Cardiac muscle cell (in vitro differentiated cells and primary cell): ENCODE results near the gene SNORC. TPM values are rescaled to one million over a fixed set of nuclear protein-coding genes. Genes with fewer than 3 reads are reported as not detected.
A peak's percentile ranks its signal among the peaks of the same experiment; 100 is the strongest.

ENCODE experiments used
- DNase-seq, 2 donors: peaks; one replicate each; pipeline versions ENCODE4 v3.0.0 to v3.0.0-alpha.2; 2010 to 2017; ENCODE audit warnings: low read depth in 1 of 2, low spot score in 1 of 2
- H3K27ac ChIP-seq: fragments of 200-600 bp; sonication (generic); 2 replicates; pipeline ENCODE4 v1.5.1; 2016
- H3K27me3 ChIP-seq: fragments of 200-600 bp; sonication (generic); 2 replicates; pipeline ENCODE4 v1.6.0; 2016; ENCODE audit warnings: control low read depth
- H3K36me3 ChIP-seq: fragments of 200-600 bp; sonication (generic); 2 replicates; pipeline ENCODE4 v1.5.1; 2016; ENCODE audit warnings: control low read depth
- H3K4me1 ChIP-seq: fragments of 200-600 bp; sonication (generic); 2 replicates; pipeline ENCODE4 v1.8.1; 2017; ENCODE audit warnings: low read depth, mild to moderate bottlenecking, mixed run types
- H3K4me3 ChIP-seq: fragments of 200-600 bp; sonication (generic); 2 replicates; pipeline ENCODE4 v1.5.1; 2016; ENCODE audit warnings: mild to moderate bottlenecking
- H3K9me3 ChIP-seq: fragments of 200-600 bp; sonication (generic); 2 replicates; pipeline ENCODE4 v1.5.1; 2017; ENCODE audit warnings: low read depth, mild to moderate bottlenecking, control low read depth
- polyA plus RNA-seq: library from polyadenylated mRNA; unstranded; fragments of >200 nt; fragmentation: Nextera tagmentation; extraction: Ambion mirVana; gene quantifications from 2 replicates; pipeline ENCODE4 v1.2.1, GENCODE V29; 2016
- total RNA-seq: library from RNA; depleted of rRNA; stranded (reverse); fragments of >200 nt; gene quantifications from 2 replicates; pipeline ENCODE4 v1.2.3, GENCODE V29; 2016
- TF ChIP-seq, protein P1 (sequence below): IDR thresholded peaks from 2 replicates; pipeline ENCODE4 v1.5.1; 2012; ENCODE audit warnings: low read depth, mild to moderate bottlenecking, low read length

Gene SNORC
- total and polyA plus RNA-seq, 2 experiments from 2014 or later, result 2.3 to 13.1 TPM

- TF ChIP-seq, protein P1, sequence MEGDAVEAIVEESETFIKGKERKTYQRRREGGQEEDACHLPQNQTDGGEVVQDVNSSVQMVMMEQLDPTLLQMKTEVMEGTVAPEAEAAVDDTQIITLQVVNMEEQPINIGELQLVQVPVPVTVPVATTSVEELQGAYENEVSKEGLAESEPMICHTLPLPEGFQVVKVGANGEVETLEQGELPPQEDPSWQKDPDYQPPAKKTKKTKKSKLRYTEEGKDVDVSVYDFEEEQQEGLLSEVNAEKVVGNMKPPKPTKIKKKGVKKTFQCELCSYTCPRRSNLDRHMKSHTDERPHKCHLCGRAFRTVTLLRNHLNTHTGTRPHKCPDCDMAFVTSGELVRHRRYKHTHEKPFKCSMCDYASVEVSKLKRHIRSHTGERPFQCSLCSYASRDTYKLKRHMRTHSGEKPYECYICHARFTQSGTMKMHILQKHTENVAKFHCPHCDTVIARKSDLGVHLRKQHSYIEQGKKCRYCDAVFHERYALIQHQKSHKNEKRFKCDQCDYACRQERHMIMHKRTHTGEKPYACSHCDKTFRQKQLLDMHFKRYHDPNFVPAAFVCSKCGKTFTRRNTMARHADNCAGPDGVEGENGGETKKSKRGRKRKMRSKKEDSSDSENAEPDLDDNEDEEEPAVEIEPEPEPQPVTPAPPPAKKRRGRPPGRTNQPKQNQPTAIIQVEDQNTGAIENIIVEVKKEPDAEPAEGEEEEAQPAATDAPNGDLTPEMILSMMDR, result no peak
- Histone ChIP-seq H3K27me3 (no peaks in the 10 kb centered on the region), H3K36me3 (no peaks in the 10 kb centered on the region), H3K4me1 (no peaks in the 10 kb centered on the region), H3K4me3 (no peak overlapping the region), H3K9me3 (no peaks in the 10 kb centered on the region), H3K27ac (no peak overlapping the region)
- no peak for DNase-seq
These were observed 14.6 kb downstream of the SNORC start for GRCh38 chr2:232884549-232885263.

DNA sequence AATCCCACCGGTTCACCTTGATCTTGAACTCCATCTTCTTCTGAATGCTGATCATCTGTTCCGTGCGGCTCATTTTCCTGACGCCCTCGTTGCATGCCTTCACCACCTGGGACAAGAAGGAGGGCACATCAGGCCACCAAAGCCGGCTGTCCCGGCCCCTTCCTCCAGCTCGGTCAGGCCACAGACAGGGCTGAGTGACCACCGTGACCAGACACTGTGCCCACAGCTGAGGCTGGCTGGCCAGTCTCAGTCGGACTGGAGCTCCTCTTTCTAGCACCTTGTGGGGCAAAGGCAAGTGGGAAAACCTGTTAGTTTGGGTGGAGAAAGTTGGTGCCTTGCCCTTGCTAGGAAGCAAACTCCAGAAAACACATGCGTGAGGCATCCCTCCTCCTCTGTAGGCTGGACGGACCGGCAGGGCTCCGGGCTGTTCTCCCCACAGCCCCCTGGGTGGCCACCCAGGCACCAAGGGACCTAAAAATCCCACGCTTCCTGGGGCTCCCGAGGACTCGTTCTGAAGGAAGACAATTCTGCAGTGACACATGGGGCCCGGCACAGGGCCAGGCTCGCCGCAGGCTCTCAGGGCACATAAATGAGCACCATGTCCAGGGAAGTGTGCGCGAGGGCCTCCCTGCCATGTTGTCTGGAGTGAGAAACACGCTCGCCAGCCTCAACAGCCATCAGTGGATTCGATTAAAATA lies 15.3 kb downstream of the SNORC start:
- H3K27ac ChIP-seq, result no peak overlapping the region
- no peaks in the 10 kb centered on the region for H3K4me1 ChIP-seq
- H3K36me3 ChIP-seq, result no peaks in the 10 kb centered on the region
- H3K4me3 ChIP-seq, result no peak overlapping the region
- no peaks in the 10 kb centered on the region for H3K27me3 ChIP-seq
- no peak for DNase-seq
- TF ChIP-seq, protein P1, result no peak
- no peaks in the 10 kb centered on the region for H3K9me3 ChIP-seq

DNA sequence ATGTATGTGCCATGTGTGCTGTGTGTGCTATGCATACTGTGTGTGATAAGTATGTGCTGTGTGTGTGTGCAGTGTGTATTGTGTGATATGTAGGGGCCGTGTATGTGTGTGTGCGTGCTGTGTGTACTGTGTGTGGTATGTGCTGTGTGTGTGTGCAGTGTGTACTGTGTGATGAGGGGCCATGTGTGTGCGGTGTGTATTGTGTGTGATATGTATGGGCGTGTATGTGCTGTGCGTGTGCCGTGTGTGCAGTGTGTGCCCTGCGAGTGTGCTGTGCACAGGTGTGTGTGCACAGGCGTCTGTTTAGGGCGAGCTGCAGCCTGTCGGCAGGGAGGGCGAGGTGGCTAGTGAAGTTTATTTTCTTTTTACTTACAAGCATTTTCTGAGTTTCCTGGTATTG lies 16.1 kb downstream of the SNORC start:
- H3K27me3 ChIP-seq, result no peaks in the 10 kb centered on the region
- no peaks in the 10 kb centered on the region for H3K36me3 ChIP-seq
- H3K9me3 ChIP-seq, result no peaks in the 10 kb centered on the region
- H3K4me3 ChIP-seq, result no peak overlapping the region
- no peak overlapping the region for H3K27ac ChIP-seq
- TF ChIP-seq, protein P1, result no peak
- H3K4me1 ChIP-seq, result no peaks in the 10 kb centered on the region
- DNase-seq, result no peak

GRCh38 chr2:232886632-232887031 lies 16.6 kb downstream of the SNORC start:
- H3K27ac ChIP-seq, result no peak overlapping the region
- H3K36me3 ChIP-seq, result no peaks in the 10 kb centered on the region
- no peaks in the 10 kb centered on the region for H3K9me3 ChIP-seq
- no peak overlapping the region for H3K4me3 ChIP-seq
- no peaks in the 10 kb centered on the region for H3K4me1 ChIP-seq
- DNase-seq, result no peak
- TF ChIP-seq, protein P1, result no peak
- no peaks in the 10 kb centered on the region for H3K27me3 ChIP-seq

- Histone ChIP-seq H3K27ac (no peak overlapping the region), H3K4me1 (no peaks in the 10 kb centered on the region), H3K36me3 (no peaks in the 10 kb centered on the region), H3K4me3 (no peak overlapping the region), H3K9me3 (no peaks in the 10 kb centered on the region), H3K27me3 (no peaks in the 10 kb centered on the region)
- TF ChIP-seq, protein P1, result peak; percentile 15
- peak in 1 of 2 donors; percentile 16 for DNase-seq
These were observed 17.2 kb downstream of the SNORC start for GRCh38 chr2:232887171-232887850.
